A673 (cell line): ENCODE data around the gene SLC38A9. TPM values are rescaled to one million over a fixed set of nuclear protein-coding genes. Genes with fewer than 3 reads are reported as not detected.

Experiments used
- BruUV-seq: library from RNA; stranded (reverse); fragments of 400-500 nt; replicated peaks from 2 replicates; lab custom pipeline; 2021; lab: Mats Ljungman, UMichigan
- CTCF ChIA-PET: fragments of 300-600 bp; sonication (Branson Sonifier 250); formaldehyde crosslinking; loops from one replicate; lab custom pipeline; 2022; ENCODE audit warnings: antibody characterized with exemption; lab: Charles Lee
- POLR2A ChIA-PET: fragments of 300-600 bp; sonication (Branson Sonifier 250); formaldehyde crosslinking; loops from one replicate; lab custom pipeline; 2022; ENCODE audit warnings: antibody characterized with exemption; ENCODE audit not compliant: low non-redundant PET; lab: Charles Lee
- DNase-seq: peaks from one replicate; pipeline ENCODE4 v3.0.0-alpha.2; 2015; ENCODE audit warnings: low spot score
- H3K27ac ChIP-seq: fragments of 200-600 bp; sonication (generic); 2 replicates; pipeline ENCODE4 v1.5.1; 2016; ENCODE audit warnings: mixed run types, low read depth, mild to moderate bottlenecking, mixed read lengths, antibody characterized with exemption, low read length; ENCODE audit not compliant: poor library complexity, severe bottlenecking
- H3K27me3 ChIP-seq: fragments of 200-600 bp; sonication (generic); replicated peaks from 2 replicates; pipeline ENCODE4 v1.6.1; 2017; ENCODE audit warnings: mixed run types, low read depth, mild to moderate bottlenecking, mixed read lengths, antibody characterized with exemption, low read length; ENCODE audit not compliant: insufficient read depth, poor library complexity
- H3K36me3 ChIP-seq: fragments of 200-600 bp; sonication (generic); 2 replicates; pipeline ENCODE4 v1.6.1; 2016; ENCODE audit warnings: mixed run types, mild to moderate bottlenecking, mixed read lengths, antibody characterized with exemption, low read length; ENCODE audit not compliant: insufficient read depth, poor library complexity, severe bottlenecking
- H3K4me1 ChIP-seq: fragments of 200-600 bp; sonication (generic); 2 replicates; pipeline ENCODE4 v1.6.1; 2017; ENCODE audit warnings: mixed run types, mild to moderate bottlenecking, mixed read lengths, antibody characterized with exemption, low read length; ENCODE audit not compliant: insufficient read depth, poor library complexity, severe bottlenecking
- H3K4me3 ChIP-seq: fragments of 200-600 bp; sonication (generic); 2 replicates; pipeline ENCODE4 v1.5.1; 2016; ENCODE audit warnings: low read depth, mixed run types, mild to moderate bottlenecking, mixed read lengths, low read length; ENCODE audit not compliant: poor library complexity, severe bottlenecking
- H3K9me3 ChIP-seq: fragments of 200-600 bp; sonication (generic); 2 replicates; pipeline ENCODE4 v1.6.1; 2016; ENCODE audit warnings: mixed run types, low read depth, mild to moderate bottlenecking, mixed read lengths, antibody characterized with exemption, low read length; ENCODE audit not compliant: poor library complexity, severe bottlenecking
- CTCF ChIP-seq: fragments of 300-800, 200-600 bp; sonication (generic); conservative IDR thresholded peaks from 2 replicates; pipeline ENCODE4 v1.5.1; 2017; ENCODE audit warnings: low read depth, mild to moderate bottlenecking, antibody characterized with exemption, low read length, moderate library complexity, mixed read lengths
- EZH2 ChIP-seq: fragments of 200-600 bp; sonication (generic); IDR thresholded peaks from 2 replicates; pipeline ENCODE4 v1.6.1; 2017; ENCODE audit warnings: borderline replicate concordance, low read depth, mild to moderate bottlenecking, mixed read lengths, antibody characterized with exemption, low read length; ENCODE audit not compliant: poor library complexity, severe bottlenecking
- intact Hi-C: fragments of 100-400 bp; cut with micrococcal nuclease; formaldehyde crosslinking; loops from one replicate; pipeline ENCODE4 v1.10.0; 2022; ENCODE audit not compliant: unreplicated experiment
- total RNA-seq: library from RNA; stranded (reverse); gene quantifications from 2 replicates; pipeline ENCODE4 v1.2.3, GENCODE V29; 2021

The SLC38A9 gene
- total RNA-seq, 1 experiment from 2014 or later, result 22.1 TPM

- BruUV-seq, result no TSS peak
These were observed 135.5 kb downstream of the SLC38A9 start for GRCh38 chr5:55576661-55577060.

More at GRCh38 chr5:55576661-55577060, 135.5 kb downstream of the SLC38A9 start:
- TF ChIP-seq EZH2 (no peak), CTCF (no peak)
- Histone ChIP-seq H3K36me3 (no peaks in the 10 kb centered on the region), H3K4me3 (no peak overlapping the region), H3K27ac (no peak overlapping the region), H3K9me3 (no peaks in the 10 kb centered on the region), H3K27me3 (no peaks in the 10 kb centered on the region), H3K4me1 (no peaks in the 10 kb centered on the region)
- CTCF ChIA-PET, result no interaction called here
- no peak for DNase-seq
- POLR2A ChIA-PET, result no interaction called here
- intact Hi-C loops, result no loop called here

Other genes with a start within 250 kb of the SLC38A9 start
- 6.7 and 10.5 TPM in 2 replicates for gene PLPP1, start 177.4 kb downstream of the SLC38A9 start, total RNA-seq
- gene DDX4, start 25.7 kb upstream of the SLC38A9 start, total RNA-seq, result not detected in 2 replicates
- 0.11 and 0.24 TPM in 2 replicates for gene IL31RA, start 139.0 kb upstream of the SLC38A9 start, total RNA-seq